Smooth muscle cell of bladder (primary cell): ENCODE results near the gene ZNF326. TPM values are rescaled to one million over a fixed set of nuclear protein-coding genes. Genes with fewer than 3 reads are reported as not detected.

Source experiments
- total RNA-seq: library from RNA; depleted of rRNA; stranded (reverse); fragments of >200 nt; gene quantifications from 2 replicates; pipeline ENCODE4 v1.2.3, GENCODE V29; 2014

Gene ZNF326
- total RNA-seq = 5.0 and 5.8 TPM in 2 replicates

GRCh38 chr1:89994805-89995597 lies at the start of gene ZNF326:
ZNF326 (plus strand) TSS chr1:89995110; CDS start chr1:89995258, 148 bp downstream.

Other genes starting within 250 kb of the ZNF326 start
- gene LRRC8D, start 174.1 kb upstream of the ZNF326 start, total RNA-seq = 29.0 and 31.9 TPM in 2 replicates